HUES64 (cell line): ENCODE data around the gene TFCP2L1.

Source experiments
- H3K27ac ChIP-seq: 2 replicates; pipeline ENCODE4 v1.7.0; 2013; ENCODE audit warnings: low read depth, low read length, inconsistent platforms
- H3K27me3 ChIP-seq: 2 replicates; pipeline ENCODE4 v1.6.1; 2013; ENCODE audit warnings: mild to moderate bottlenecking, low read length; ENCODE audit not compliant: insufficient read depth
- H3K36me3 ChIP-seq: 2 replicates; pipeline ENCODE4 v1.6.1; 2013; ENCODE audit warnings: mild to moderate bottlenecking, low read length; ENCODE audit not compliant: insufficient read depth
- H3K4me1 ChIP-seq: 2 replicates; pipeline ENCODE4 v1.6.1; 2013; ENCODE audit warnings: mild to moderate bottlenecking, low read length, moderate library complexity; ENCODE audit not compliant: insufficient read depth
- H3K4me3 ChIP-seq: 2 replicates; pipeline ENCODE4 v1.5.1; 2013; ENCODE audit warnings: mild to moderate bottlenecking, low read length, moderate library complexity
- H3K9ac ChIP-seq: 2 replicates; pipeline ENCODE4 v1.6.1; 2013; ENCODE audit warnings: mild to moderate bottlenecking, low read depth, low read length
- H3K9me3 ChIP-seq: 2 replicates; pipeline ENCODE4 v1.6.1; 2013; ENCODE audit warnings: low read depth, low read length; ENCODE audit not compliant: insufficient read depth
- WGBS: fragments of 150-250, 120-280 bp; methylation state at CpG from one replicate; pipeline ENCODE4 v1.1.7; 2013; ENCODE audit warnings: missing lambda C conversion rate; 5-methylcytosine and 5-hydroxymethylcytosine counted together

Gene TFCP2L1

GRCh38 chr2:121214296-121214695, 70.7 kb downstream of the TFCP2L1 start:
- Histone ChIP-seq H3K27me3 (no peaks in the 10 kb centered on the region), H3K4me3 (no peak overlapping the region), H3K9ac (no peak overlapping the region), H3K4me1 (peaks cover 5% of the 10 kb centered on the region; the same call in 1 of the 2 replicates), H3K27ac (no peak overlapping the region), H3K36me3 (no peaks in the 10 kb centered on the region), H3K9me3 (no peaks in the 10 kb centered on the region)
- 92% methylated on average over 10 of the region's 10 CpGs for WGBS

- no peak overlapping the region for H3K9ac ChIP-seq
Measured at GRCh38 chr2:121213386-121213785, 71.6 kb downstream of the TFCP2L1 start.

GRCh38 chr2:121212661-121213325, 72.2 kb downstream of the TFCP2L1 start:
- H3K36me3 ChIP-seq = no peaks in the 10 kb centered on the region
- H3K27me3 ChIP-seq = no peaks in the 10 kb centered on the region
- H3K27ac ChIP-seq = no peak overlapping the region
- H3K9me3 ChIP-seq = no peaks in the 10 kb centered on the region
- H3K4me1 ChIP-seq = peaks cover 5% of the 10 kb centered on the region; the same call in 1 of the 2 replicates
- 78% methylated on average over 33 of the region's 33 CpGs for WGBS
- H3K4me3 ChIP-seq = no peak overlapping the region
- no peak overlapping the region for H3K9ac ChIP-seq

More at GRCh38 chr2:121213386-121213785, 71.6 kb downstream of the TFCP2L1 start:
- H3K4me3 ChIP-seq = no peak overlapping the region
- H3K27ac ChIP-seq = no peak overlapping the region
- 92% methylated on average over 8 of the region's 8 CpGs for WGBS
- H3K4me1 ChIP-seq = peaks cover 5% of the 10 kb centered on the region; the same call in 1 of the 2 replicates
- H3K36me3 ChIP-seq = no peaks in the 10 kb centered on the region
- H3K27me3 ChIP-seq = no peaks in the 10 kb centered on the region
- no peaks in the 10 kb centered on the region for H3K9me3 ChIP-seq

GRCh38 chr2:121211689-121212151, 73.3 kb downstream of the TFCP2L1 start:
- H3K27me3 ChIP-seq = no peaks in the 10 kb centered on the region
- H3K36me3 ChIP-seq = no peaks in the 10 kb centered on the region
- no peaks in the 10 kb centered on the region for H3K9me3 ChIP-seq
- 95% methylated on average over 8 of the region's 8 CpGs for WGBS
- no peak overlapping the region for H3K27ac ChIP-seq
- H3K4me1 ChIP-seq = peaks cover 5% of the 10 kb centered on the region; the same call in 1 of the 2 replicates
- H3K4me3 ChIP-seq = no peak overlapping the region
- H3K9ac ChIP-seq = no peak overlapping the region

- peaks cover 5% of the 10 kb centered on the region; the same call in 1 of the 2 replicates for H3K4me1 ChIP-seq
- H3K27ac ChIP-seq = no peak overlapping the region
- 94% methylated on average over 4 of the region's 5 CpGs for WGBS
- no peak overlapping the region for H3K4me3 ChIP-seq
- no peaks in the 10 kb centered on the region for H3K9me3 ChIP-seq
- H3K36me3 ChIP-seq = no peaks in the 10 kb centered on the region
- no peaks in the 10 kb centered on the region for H3K27me3 ChIP-seq
- no peak overlapping the region for H3K9ac ChIP-seq
Measured at GRCh38 chr2:121211251-121211650, 73.8 kb downstream of the TFCP2L1 start.

- no peak overlapping the region for H3K4me3 ChIP-seq
- no peaks in the 10 kb centered on the region for H3K27me3 ChIP-seq
- H3K9ac ChIP-seq = no peak overlapping the region
- no peaks in the 10 kb centered on the region for H3K9me3 ChIP-seq
- no peak overlapping the region for H3K27ac ChIP-seq
- 81% methylated on average over 8 of the region's 8 CpGs for WGBS
- H3K4me1 ChIP-seq = peaks cover 5% of the 10 kb centered on the region; the same call in 1 of the 2 replicates
- no peaks in the 10 kb centered on the region for H3K36me3 ChIP-seq
Measured at GRCh38 chr2:121210691-121211090, 74.3 kb downstream of the TFCP2L1 start.

- Histone ChIP-seq H3K9ac (no peak overlapping the region), H3K4me1 (peaks cover 5% of the 10 kb centered on the region; the same call in 1 of the 2 replicates), H3K4me3 (no peak overlapping the region), H3K27me3 (no peaks in the 10 kb centered on the region), H3K9me3 (no peaks in the 10 kb centered on the region), H3K27ac (no peak overlapping the region), H3K36me3 (no peaks in the 10 kb centered on the region)
- WGBS = 96% methylated on average over 13 of the region's 13 CpGs
Measured at GRCh38 chr2:121209014-121209610, 75.9 kb downstream of the TFCP2L1 start.

GRCh38 chr2:121207494-121207893, 77.5 kb downstream of the TFCP2L1 start:
- H3K9me3 ChIP-seq = no peaks in the 10 kb centered on the region
- H3K27me3 ChIP-seq = no peaks in the 10 kb centered on the region
- WGBS = 94% methylated on average over 5 of the region's 5 CpGs
- H3K4me1 ChIP-seq = 0 out of 2 replicates have a peak, but pooled peaks cover under 1% of the 10 kb centered on the region
- no peak overlapping the region for H3K27ac ChIP-seq
- H3K4me3 ChIP-seq = no peak overlapping the region
- H3K9ac ChIP-seq = no peak overlapping the region
- no peaks in the 10 kb centered on the region for H3K36me3 ChIP-seq

- Histone ChIP-seq H3K4me3 (no peak overlapping the region), H3K27me3 (no peaks in the 10 kb centered on the region), H3K36me3 (no peaks in the 10 kb centered on the region), H3K27ac (no peak overlapping the region), H3K9me3 (no peaks in the 10 kb centered on the region), H3K9ac (no peak overlapping the region), H3K4me1 (no peaks in the 10 kb centered on the region)
- 93% methylated on average over 10 of the region's 10 CpGs for WGBS
Measured at GRCh38 chr2:121205321-121205942, 79.6 kb downstream of the TFCP2L1 start.

GRCh38 chr2:121203591-121204249, 81.3 kb downstream of the TFCP2L1 start:
- no peaks in the 10 kb centered on the region for H3K27me3 ChIP-seq
- WGBS = 95% methylated on average over 9 of the region's 10 CpGs

More at GRCh38 chr2:121203591-121204249, 81.3 kb downstream of the TFCP2L1 start:
- no peak overlapping the region for H3K9ac ChIP-seq
- no peaks in the 10 kb centered on the region for H3K9me3 ChIP-seq
- H3K4me1 ChIP-seq = no peaks in the 10 kb centered on the region
- H3K27ac ChIP-seq = no peak overlapping the region
- no peak overlapping the region for H3K4me3 ChIP-seq
- no peaks in the 10 kb centered on the region for H3K36me3 ChIP-seq
